Umbilical cord (tissue), 2 donors: ENCODE measurements around the gene DHRS2. TPM values are rescaled to one million over a fixed set of nuclear protein-coding genes. Genes with fewer than 3 reads are reported as not detected.
A peak's percentile ranks its signal among the peaks of the same experiment; 100 is the strongest.
"Not testable (repeated sequence)": the region's sequence is repeated elsewhere in the genome, so short reads cannot be mapped to it uniquely, and the experiment has no call there.

Experiments
- DNase-seq: peaks from one replicate; pipeline ENCODE4 v3.0.0-alpha.2; 2015; ENCODE audit warnings: low spot score
- total RNA-seq: library from RNA; depleted of rRNA; stranded (reverse); fragments of >200 nt; gene quantifications from one replicate; pipeline ENCODE4 v1.2.3, GENCODE V29; 2014; ENCODE audit warnings: low replicate concordance; ENCODE audit not compliant: insufficient read depth

Gene DHRS2
- total RNA-seq, 1 donor from 2014 or later = 5.8 TPM

DNA sequence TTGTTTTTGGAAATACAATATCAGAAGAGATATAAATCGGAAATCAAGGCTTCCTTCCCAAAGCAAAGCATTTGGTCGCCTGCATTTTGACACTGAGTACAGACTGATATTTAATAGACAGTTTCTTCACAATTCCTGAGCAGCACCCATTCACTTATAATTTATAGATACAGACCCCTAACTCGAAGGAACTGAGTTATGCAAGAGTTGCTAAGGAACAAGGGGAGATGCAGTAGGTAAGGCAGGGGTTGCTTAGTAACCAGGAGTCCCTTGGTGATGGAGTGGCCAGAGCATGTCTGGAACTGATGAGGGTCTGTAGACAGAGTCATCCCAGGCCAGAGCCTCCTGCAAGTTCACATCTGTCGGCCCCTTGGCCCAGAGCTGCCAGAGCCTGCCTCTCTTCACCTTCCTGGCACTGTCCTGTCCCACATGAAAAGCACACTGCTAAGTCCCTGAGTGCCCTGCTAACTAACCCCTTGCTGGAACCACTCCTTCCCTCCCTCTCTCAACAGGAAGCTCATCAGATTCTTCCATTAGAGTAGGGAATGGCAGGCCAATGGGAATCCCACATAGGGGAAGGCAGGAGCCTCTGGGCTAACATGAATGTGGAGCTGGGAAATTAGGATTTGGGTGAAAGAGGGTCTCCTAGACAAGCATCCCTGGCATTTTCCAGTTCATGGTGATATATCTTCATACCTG, 3.6 kb upstream of the DHRS2 start:
- DNase-seq = no peak

DNA sequence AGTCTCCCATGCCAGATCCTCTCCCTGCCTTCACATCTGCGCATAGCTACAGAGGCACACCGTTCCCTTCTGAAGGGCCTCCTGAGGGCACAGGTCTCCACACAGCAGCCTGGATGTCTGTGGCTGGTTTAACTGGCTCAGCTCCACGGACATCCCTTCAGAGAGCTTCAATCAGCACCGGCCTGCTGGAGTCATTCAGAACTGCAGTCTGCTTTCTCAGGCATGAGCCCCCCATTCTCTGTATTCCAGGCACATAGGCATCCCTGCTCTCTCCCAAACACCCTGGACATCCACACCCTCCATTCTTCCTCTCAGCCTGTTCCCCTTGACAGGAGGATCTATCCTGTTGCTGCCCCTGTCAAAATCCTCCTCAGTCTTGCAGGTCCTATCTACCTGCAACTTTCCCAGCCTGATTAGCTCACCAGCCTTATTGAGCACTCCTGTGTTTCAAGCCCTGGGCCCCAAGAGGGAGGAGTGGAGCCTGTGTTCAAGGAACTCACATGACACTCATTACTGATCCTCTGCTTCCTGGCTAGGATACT, 2.9 kb upstream of the DHRS2 start:
- peak; percentile 69 for DNase-seq

- not testable (repeated sequence) for DNase-seq
These were observed 1.3 kb upstream of the DHRS2 start for GRCh38 chr14:23634698-23635412.

- not testable (repeated sequence) for DNase-seq
These were observed 1.1 kb downstream of the DHRS2 start for GRCh38 chr14:23637312-23637654.

- not testable (repeated sequence) for DNase-seq
These were observed 1.7 kb downstream of the DHRS2 start for GRCh38 chr14:23637655-23638413.

GRCh38 chr14:23638414-23639047, 2.4 kb downstream of the DHRS2 start:
- DNase-seq = no peak

GRCh38 chr14:23639048-23639890, 3.1 kb downstream of the DHRS2 start:
- no peak for DNase-seq

DNA sequence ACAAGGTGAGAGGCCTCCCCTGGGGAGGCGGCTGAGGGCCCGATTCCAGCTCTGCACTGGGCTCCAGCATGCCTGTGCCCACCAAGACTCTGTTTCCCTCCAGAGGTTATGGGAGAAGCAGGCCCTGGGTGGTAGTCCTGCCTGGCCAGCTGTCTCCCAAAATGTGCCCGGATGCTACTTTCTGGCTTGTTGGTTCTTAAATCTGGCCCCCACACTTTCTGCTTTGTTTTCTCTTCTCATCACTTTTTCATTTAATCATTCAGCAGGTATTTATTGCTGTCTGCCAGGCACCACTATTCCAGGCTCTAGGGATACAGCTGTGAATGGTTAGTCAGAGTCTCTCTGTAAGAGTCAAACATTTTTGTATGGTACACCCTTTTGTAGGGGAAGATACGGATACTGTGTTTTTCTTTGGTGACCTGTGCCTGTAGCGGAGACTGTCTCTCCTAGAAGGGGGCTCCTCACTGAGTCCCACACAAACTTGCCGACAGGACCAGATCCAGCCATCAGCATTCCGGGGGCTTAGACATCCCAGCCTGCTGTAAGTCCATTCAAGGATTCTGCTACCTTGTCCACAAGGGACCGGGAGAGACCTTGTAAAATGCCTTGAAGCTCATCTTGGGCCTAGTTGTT, 3.8 kb downstream of the DHRS2 start:
- DNase-seq = peak; percentile 41

GRCh38 chr14:23640524-23641141, 4.5 kb downstream of the DHRS2 start:
- DNase-seq = peak; percentile 98

DNA sequence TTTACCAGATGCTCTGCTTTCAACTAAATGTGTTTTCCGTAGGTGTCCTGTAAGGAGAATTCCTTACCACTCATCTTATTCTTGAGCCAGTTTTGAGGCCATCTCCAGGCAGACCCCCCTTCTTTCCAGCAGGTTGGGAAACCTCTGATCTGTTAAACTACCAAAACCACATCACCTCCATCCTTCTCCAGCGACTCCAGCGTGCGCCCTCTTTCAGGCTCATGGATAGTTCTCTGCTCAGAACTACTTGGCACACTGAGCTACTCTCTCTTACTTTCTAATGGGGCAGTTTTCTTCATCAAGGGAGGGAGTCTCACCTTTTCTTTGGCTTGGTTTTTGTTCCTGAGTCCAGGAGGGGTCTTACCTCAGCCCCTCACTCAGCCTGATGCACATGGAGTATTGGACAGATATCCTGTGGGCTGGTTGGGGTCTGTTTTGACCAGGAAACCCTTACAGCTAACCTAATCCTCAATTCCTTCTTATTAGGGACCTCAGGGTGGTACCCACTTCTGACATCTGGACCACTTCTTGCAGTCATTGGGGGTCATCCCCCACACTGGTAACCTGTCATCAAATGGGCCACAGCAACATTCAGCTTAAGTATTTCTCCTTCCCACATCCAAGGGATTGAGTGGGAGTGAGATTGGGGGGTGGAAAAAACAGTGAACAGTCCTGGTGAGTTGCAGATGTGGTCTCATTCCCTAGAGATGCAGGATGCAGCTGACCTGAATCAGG, 5.2 kb downstream of the DHRS2 start:
- DNase-seq = no peak

GRCh38 chr14:23641915-23642588, 5.9 kb downstream of the DHRS2 start:
- peak; percentile 50 for DNase-seq

- no peak for DNase-seq
These were observed 7.5 kb downstream of the DHRS2 start for GRCh38 chr14:23643533-23644194.

DNA sequence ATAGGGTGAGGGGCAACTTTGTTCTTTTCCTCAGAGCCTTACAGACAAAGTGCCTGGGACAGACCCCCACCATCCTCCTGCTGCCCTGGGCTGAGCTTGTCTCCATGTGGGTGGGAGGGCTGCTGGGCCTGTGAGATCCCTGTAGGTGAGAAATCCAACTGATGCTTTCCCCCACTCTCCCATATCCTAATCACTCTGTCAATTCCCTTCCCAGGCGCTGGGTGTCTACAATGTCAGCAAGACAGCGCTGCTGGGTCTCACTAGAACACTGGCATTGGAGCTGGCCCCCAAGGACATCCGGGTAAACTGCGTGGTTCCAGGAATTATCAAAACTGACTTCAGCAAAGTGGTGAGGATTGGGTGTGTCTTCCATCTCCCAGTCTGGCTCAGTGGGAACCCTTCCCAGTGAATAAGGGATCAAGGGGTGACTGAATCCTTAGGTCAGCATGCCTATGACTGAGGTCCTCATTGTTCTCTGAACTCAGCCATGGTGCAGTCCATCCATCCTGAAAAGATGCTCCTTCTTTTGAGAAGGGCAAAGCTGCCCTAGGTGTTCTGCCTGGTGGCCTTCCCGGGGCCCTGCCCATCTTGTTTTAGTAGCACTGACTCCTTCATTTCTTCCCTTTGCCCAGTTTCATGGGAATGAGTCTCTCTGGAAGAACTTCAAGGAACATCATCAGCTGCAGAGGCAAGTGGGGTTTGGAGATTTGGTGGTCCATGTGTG, 8.2 kb downstream of the DHRS2 start:
- DNase-seq = no peak

- no peak for DNase-seq
These were observed 8.8 kb downstream of the DHRS2 start for GRCh38 chr14:23644919-23645336.

DNA sequence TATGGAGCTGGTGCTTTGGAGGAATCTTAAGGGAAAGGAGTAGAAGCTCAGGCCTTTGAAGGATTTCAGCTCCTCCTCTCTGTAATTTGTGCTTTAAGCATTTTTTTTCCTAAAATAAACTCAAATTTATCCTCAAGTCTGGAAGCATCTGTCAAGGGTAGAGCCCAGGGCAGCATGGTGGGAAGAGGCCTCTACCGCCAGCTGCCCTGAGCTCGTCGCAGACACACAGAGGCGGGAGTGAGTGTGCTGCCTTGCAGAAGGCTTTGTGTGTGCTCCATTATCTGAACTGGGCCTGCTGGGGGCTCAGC, 9.3 kb downstream of the DHRS2 start:
- peak; percentile 40 for DNase-seq

- DNase-seq = no peak
These were observed 9.9 kb downstream of the DHRS2 start for GRCh38 chr14:23645812-23646647.
